Loucy (cell line): Measurements from ENCODE around the gene PATE1.
"Not testable (repeated sequence)": the region's sequence is repeated elsewhere in the genome, so short reads cannot be mapped to it uniquely, and the experiment has no call there.

Source experiments
- H2AFZ ChIP-seq: fragments of 200-600 bp; sonication (generic); 2 replicates; pipeline ENCODE4 v1.6.0; 2016; ENCODE audit warnings: antibody characterized with exemption, mild to moderate bottlenecking, low read length, moderate library complexity
- H3F3A ChIP-seq: fragments of 200-600 bp; 2 replicates; pipeline ENCODE4 v1.6.0; 2016; ENCODE audit warnings: antibody characterized with exemption, low read depth, mild to moderate bottlenecking
- H3K27me3 ChIP-seq: fragments of 200-600 bp; sonication (generic); 2 replicates; pipeline ENCODE4 v1.6.1; 2014; ENCODE audit warnings: low read length, mild to moderate bottlenecking; ENCODE audit not compliant: insufficient read depth, poor library complexity, severe bottlenecking
- H3K36me3 ChIP-seq: fragments of 200-600 bp; sonication (generic); 2 replicates; pipeline ENCODE4 v1.6.1; 2016; ENCODE audit warnings: low read length; ENCODE audit not compliant: insufficient read depth
- H3K4me1 ChIP-seq: fragments of 200-600 bp; sonication (generic); 2 replicates; pipeline ENCODE4 v1.5.1; 2014; ENCODE audit warnings: low read length, mild to moderate bottlenecking; ENCODE audit not compliant: insufficient read depth, poor library complexity, severe bottlenecking
- H3K4me2 ChIP-seq: fragments of 200-600 bp; sonication (generic); 2 replicates; pipeline ENCODE4 v1.6.0; 2014; ENCODE audit warnings: antibody characterized with exemption, low read length, low read depth, mild to moderate bottlenecking; ENCODE audit not compliant: poor library complexity, severe bottlenecking
- H3K4me3 ChIP-seq: fragments of 200-600 bp; sonication (generic); 2 replicates; pipeline ENCODE4 v1.5.1; 2014; ENCODE audit warnings: low read length, mild to moderate bottlenecking, mixed read lengths; ENCODE audit not compliant: poor library complexity, severe bottlenecking
- H3K79me2 ChIP-seq: fragments of 200-600 bp; sonication (generic); 2 replicates; pipeline ENCODE4 v1.6.1; 2014; ENCODE audit warnings: low read length; ENCODE audit not compliant: insufficient read depth
- H3K9ac ChIP-seq: fragments of 200-600 bp; sonication (generic); 2 replicates; pipeline ENCODE4 v1.6.0; 2014; ENCODE audit warnings: mild to moderate bottlenecking, low read depth, low read length, moderate library complexity; ENCODE audit not compliant: poor library complexity, severe bottlenecking
- H3K9me2 ChIP-seq: fragments of 200-600 bp; sonication (generic); replicated peaks from 2 replicates; pipeline ENCODE4 v1.6.1; 2016; ENCODE audit warnings: low read depth, low read length, mixed read lengths
- H3K9me3 ChIP-seq: fragments of 200-600 bp; sonication (generic); 2 replicates; pipeline ENCODE4 v1.6.1; 2014; ENCODE audit warnings: mild to moderate bottlenecking, antibody characterized with exemption, low read length, low read depth; ENCODE audit not compliant: insufficient read depth
- H4K20me1 ChIP-seq: fragments of 200-600 bp; sonication (generic); 2 replicates; pipeline ENCODE4 v1.6.0; 2014; ENCODE audit warnings: antibody characterized with exemption, low read length, mild to moderate bottlenecking; ENCODE audit not compliant: insufficient read depth, poor library complexity, severe bottlenecking
- EZH2phosphoT487 ChIP-seq: fragments of 200-600 bp; IDR thresholded peaks from 2 replicates; pipeline ENCODE4 v1.6.1; 2018; ENCODE audit warnings: antibody characterized with exemption, mild to moderate bottlenecking, moderate library complexity, borderline replicate concordance
- TF ChIP-seq, protein P1 (sequence below): fragments of 200-600 bp; sonication (generic); conservative IDR thresholded peaks from 2 replicates; pipeline ENCODE4 v1.5.1; 2014; ENCODE audit warnings: mild to moderate bottlenecking, antibody characterized with exemption, low read length

Gene PATE1, protein sequence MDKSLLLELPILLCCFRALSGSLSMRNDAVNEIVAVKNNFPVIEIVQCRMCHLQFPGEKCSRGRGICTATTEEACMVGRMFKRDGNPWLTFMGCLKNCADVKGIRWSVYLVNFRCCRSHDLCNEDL

DNA sequence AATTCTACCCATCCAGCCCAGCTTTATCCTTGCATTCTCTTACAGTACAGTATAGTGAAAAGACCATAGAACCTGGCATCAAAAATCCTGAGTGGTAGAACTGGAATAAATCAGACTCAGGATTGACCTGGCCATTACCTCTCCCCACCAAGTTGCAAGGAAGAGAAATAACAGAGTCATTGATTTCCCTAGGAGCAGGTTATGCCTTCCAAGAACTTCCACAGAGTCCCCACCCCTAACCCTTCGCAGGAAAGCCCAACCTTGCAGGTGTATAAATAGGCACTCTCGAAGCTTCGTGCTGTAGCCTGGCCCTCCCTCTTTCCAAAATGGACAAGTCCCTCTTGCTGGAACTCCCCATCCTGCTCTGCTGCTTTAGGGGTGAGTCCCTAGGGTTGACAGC lies at the start of gene PATE1:
PATE1 (plus strand) TSS at position 301 of the 400 bp plus-strand sequence; CDS start at position 327, 26 bp downstream.
- H3K36me3 ChIP-seq = no peaks in the 10 kb centered on the region
- no peak for TF ChIP-seq EZH2phosphoT487
- TF ChIP-seq, protein P1, sequence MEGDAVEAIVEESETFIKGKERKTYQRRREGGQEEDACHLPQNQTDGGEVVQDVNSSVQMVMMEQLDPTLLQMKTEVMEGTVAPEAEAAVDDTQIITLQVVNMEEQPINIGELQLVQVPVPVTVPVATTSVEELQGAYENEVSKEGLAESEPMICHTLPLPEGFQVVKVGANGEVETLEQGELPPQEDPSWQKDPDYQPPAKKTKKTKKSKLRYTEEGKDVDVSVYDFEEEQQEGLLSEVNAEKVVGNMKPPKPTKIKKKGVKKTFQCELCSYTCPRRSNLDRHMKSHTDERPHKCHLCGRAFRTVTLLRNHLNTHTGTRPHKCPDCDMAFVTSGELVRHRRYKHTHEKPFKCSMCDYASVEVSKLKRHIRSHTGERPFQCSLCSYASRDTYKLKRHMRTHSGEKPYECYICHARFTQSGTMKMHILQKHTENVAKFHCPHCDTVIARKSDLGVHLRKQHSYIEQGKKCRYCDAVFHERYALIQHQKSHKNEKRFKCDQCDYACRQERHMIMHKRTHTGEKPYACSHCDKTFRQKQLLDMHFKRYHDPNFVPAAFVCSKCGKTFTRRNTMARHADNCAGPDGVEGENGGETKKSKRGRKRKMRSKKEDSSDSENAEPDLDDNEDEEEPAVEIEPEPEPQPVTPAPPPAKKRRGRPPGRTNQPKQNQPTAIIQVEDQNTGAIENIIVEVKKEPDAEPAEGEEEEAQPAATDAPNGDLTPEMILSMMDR = no peak
- no peaks in the 10 kb centered on the region for H3K9me3 ChIP-seq
- no peaks in the 10 kb centered on the region for H3K27me3 ChIP-seq
- H3K79me2 ChIP-seq = no peaks in the 10 kb centered on the region
- H3K9ac ChIP-seq = no peak within 1 kb of the TSS
- H3K4me1 ChIP-seq = no peaks in the 10 kb centered on the region
- H4K20me1 ChIP-seq = no peaks in the 10 kb centered on the region
- H2AFZ ChIP-seq = no peak within 1 kb of the TSS
- H3F3A ChIP-seq = no peaks in the 10 kb centered on the region
- H3K9me2 ChIP-seq = no peaks in the 10 kb centered on the region
- H3K4me2 ChIP-seq = no peak within 1 kb of the TSS
- no peak within 1 kb of the TSS for H3K4me3 ChIP-seq

DNA sequence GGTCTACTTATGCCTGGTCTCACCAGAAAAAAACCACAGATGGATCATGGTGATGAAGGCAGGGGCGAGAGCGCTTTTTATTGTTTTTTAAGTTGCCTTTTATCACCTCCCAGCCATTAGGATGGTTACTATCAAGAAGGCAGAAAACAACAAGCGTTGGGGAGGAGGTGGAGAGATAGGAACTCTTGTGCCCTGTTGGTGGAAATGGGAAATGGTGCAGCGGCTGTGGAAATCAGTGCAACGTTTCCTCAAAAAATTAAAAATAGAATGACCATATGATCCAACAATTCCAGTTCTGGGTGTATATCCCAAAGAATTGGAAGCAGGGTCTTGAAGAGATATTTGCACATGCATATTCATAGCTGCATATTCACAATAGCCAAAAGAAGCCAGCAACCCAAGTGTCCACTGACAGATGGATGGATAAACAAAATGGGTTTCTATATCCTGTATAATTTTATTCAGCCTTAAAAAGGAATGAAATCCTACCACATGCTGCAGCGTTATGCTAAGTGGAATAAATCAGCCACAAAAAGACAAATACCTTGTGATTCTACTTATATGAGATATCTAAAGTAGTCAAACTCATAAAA lies 45.0 kb upstream of the PATE1 start:
- H2AFZ ChIP-seq = no peak overlapping the region
- H3K9me3 ChIP-seq = no peaks in the 10 kb centered on the region
- H4K20me1 ChIP-seq = no peaks in the 10 kb centered on the region
- no peak overlapping the region for H3K4me3 ChIP-seq
- H3K9ac ChIP-seq = no peak overlapping the region
- H3K4me1 ChIP-seq = no peaks in the 10 kb centered on the region
- no peaks in the 10 kb centered on the region for H3K79me2 ChIP-seq
- TF ChIP-seq, protein P1 = no peak
- TF ChIP-seq EZH2phosphoT487 = no peak
- H3F3A ChIP-seq = no peaks in the 10 kb centered on the region
- H3K27me3 ChIP-seq = no peaks in the 10 kb centered on the region
- H3K4me2 ChIP-seq = no peak overlapping the region
- H3K9me2 ChIP-seq = no peaks in the 10 kb centered on the region
- H3K36me3 ChIP-seq = no peaks in the 10 kb centered on the region

DNA sequence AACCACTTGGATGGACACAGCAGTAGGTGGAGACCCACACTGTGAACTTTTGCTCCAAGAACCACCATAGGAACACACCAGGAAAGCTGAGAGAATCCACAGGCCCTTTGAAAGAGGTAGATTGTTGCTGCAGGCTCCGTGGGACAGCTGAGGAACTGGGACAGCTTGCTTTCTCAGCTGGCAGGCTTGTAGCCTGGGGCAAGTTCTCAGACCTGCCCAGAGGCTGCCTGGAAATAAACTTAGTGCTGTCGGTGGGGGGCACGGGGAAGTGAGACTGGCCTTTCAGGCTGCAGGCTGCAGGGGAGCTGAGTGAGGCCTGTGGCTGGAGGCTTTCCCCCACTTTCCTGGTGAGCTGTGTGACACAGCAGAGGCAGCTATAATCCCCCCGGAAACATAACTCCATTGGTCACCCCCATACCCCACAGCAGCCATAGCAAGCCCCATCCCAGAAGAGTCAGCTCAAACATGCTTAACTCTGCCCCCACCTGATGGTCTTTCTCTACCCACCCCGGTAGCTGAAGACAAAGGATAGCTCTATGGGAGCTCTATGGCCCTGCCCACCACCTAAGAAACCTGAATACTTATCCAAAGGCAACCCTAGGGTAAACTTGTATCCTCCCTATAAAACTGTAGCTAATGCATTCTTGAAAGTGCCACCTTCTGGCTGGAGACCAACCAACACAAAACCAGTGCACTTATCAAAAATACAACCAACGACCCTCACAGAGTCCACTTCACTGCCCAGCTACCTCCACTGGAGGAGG lies 44.0 kb upstream of the PATE1 start:
- Histone ChIP-seq H2AFZ (no peak overlapping the region), H3K27me3 (no peaks in the 10 kb centered on the region), H3K4me3 (no peak overlapping the region), H3K9me3 (no peaks in the 10 kb centered on the region), H4K20me1 (no peaks in the 10 kb centered on the region), H3K4me1 (no peaks in the 10 kb centered on the region), H3K4me2 (no peak overlapping the region), H3K79me2 (no peaks in the 10 kb centered on the region), H3F3A (no peaks in the 10 kb centered on the region), H3K9me2 (no peaks in the 10 kb centered on the region), H3K36me3 (no peaks in the 10 kb centered on the region), H3K9ac (no peak overlapping the region)
- TF ChIP-seq, protein P1 = no peak
- no peak for TF ChIP-seq EZH2phosphoT487

DNA sequence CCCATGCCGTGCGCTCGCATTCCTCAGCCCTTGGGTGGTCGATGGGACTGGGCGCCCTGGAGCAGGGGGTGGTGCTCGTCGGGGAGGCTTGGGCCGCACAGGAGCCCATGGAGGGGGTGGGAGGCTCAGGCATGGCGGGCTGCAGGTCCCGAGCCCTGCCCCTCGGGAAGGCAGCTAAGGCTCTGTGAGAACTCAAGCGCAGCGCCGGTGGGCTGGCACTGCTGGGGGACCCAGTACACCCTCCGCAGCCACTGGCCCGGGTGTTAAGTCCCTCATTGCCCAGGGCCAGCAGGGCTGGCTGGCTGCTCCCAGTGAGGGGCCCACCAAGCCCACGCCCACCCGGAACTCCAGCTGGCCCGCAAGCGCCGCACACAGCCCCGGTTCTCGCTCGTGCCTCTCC lies 41.4 kb upstream of the PATE1 start:
- H4K20me1 ChIP-seq, H3K4me2 ChIP-seq, H3K4me3 ChIP-seq, H3K4me1 ChIP-seq, H3K79me2 ChIP-seq, H3K36me3 ChIP-seq, H2AFZ ChIP-seq, H3K9me2 ChIP-seq, H3K27me3 ChIP-seq, H3K9me3 ChIP-seq, H3F3A ChIP-seq, H3K9ac ChIP-seq: not testable (repeated sequence)
